ENCODE results near the gene DOCK6. TPM values are rescaled to one million over a fixed set of nuclear protein-coding genes. Genes with fewer than 3 reads are reported as not detected.

DOCK6 gene
- total RNA-seq, 1 experiment from 2014 or later, result 57.9 TPM

DNA sequence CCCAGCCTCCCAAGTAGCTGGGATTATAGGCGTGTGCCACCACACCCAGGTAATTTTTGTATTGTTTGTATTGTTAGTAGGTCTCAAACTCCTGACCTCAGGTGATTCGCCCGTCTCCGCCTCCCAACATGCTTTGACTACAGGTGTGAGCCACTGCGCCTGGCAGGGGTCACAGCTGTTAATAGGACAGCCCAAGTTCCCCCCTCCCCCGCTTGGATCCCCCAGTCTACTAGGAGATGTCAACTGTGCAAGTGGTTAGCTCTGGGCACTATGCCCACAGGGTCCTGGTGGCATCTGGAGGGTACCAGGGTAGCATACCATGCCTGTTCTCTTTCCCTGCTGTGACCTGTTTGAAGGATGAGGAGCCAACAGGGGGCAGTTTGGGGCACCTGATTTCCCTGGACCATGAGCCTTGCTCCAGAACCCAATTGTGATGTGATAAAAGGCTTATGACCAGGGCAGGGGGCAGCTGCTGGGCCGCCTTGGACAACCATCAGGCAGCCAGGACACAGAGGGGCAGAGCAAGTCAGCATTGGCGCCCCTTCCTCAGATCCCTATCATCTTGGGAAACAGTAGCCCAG lies 33.4 kb upstream of the DOCK6 start, which contains the start of gene TSPAN16:
TSS of gene TSPAN16 (plus strand) at position 496 of the 581 bp plus-strand sequence. CDS start 138 bp downstream, outside the sequence.
- Histone ChIP-seq H4K91ac (ENCODE audit: insufficient read length, low read depth, low read length) (no peak within 1 kb of the TSS), H3T11ph (ENCODE audit: low read length) (no peak within 1 kb of the TSS), H3K79me2 (ENCODE audit: insufficient read depth, low read length) (no peaks in the 10 kb centered on the region), H2BK5ac (ENCODE audit: insufficient read length, low read length) (no peak within 1 kb of the TSS), H3K14ac (ENCODE audit: insufficient read depth, low read length) (no peak within 1 kb of the TSS), H2AK5ac (ENCODE audit: insufficient read length, low read length) (no peak within 1 kb of the TSS), H4K8ac (replicated peaks; ENCODE audit: insufficient read length, low read depth, low read length) (no peak within 1 kb of the TSS), H3K4ac (ENCODE audit: low read depth, low read length) (no peak within 1 kb of the TSS), H2BK120ac (ENCODE audit: low read depth, low read length, poor library complexity, severe bottlenecking) (no peak within 1 kb of the TSS), H4K5ac (ENCODE audit: insufficient read length, low read depth, low read length) (no peak within 1 kb of the TSS), H4K20me1 (ENCODE audit: control insufficient read depth, insufficient read depth, insufficient read length) (peaks cover 4% of the 10 kb centered on the region), H2BK12ac (ENCODE audit: insufficient read length, low read depth, low read length) (no peak within 1 kb of the TSS), H3K9me3 (ENCODE audit: control insufficient read depth, low read depth, low read length) (no peaks in the 10 kb centered on the region), H3K27ac (ENCODE audit: insufficient read length, low read depth, low read length) (no peak within 1 kb of the TSS), H2BK20ac (ENCODE audit: low read depth, low read length, poor library complexity, severe bottlenecking) (no peak within 1 kb of the TSS), H3K79me1 (ENCODE audit: insufficient read depth, low read depth, low read length, poor library complexity, severe bottlenecking) (no peaks in the 10 kb centered on the region), H3K23ac (ENCODE audit: insufficient read length, low read depth, low read length) (no peak within 1 kb of the TSS), H2AFZ (ENCODE audit: low read length) (no peak within 1 kb of the TSS), H3K18ac (ENCODE audit: insufficient read length, low read depth, low read length) (no peak within 1 kb of the TSS), H3K56ac (ENCODE audit: insufficient read length, low read depth, low read length) (no peak within 1 kb of the TSS), H3K27me3 (ENCODE audit: insufficient read depth, low read length) (no peaks in the 10 kb centered on the region), H2BK15ac (ENCODE audit: low read depth, low read length) (no peak within 1 kb of the TSS), H3K9ac (ENCODE audit: extremely low read depth, insufficient read length, low read length) (no peak within 1 kb of the TSS), H3K4me1 (ENCODE audit: insufficient read depth, low read length) (no peaks in the 10 kb centered on the region), H3K4me2 (ENCODE audit: insufficient read depth, insufficient read length, low read length) (no peak within 1 kb of the TSS), H3K23me2 (ENCODE audit: insufficient read length, low read depth, low read length, poor library complexity, severe bottlenecking) (no peaks in the 10 kb centered on the region)
- H3K4me3 Mint-ChIP-seq, result no peak within 1 kb of the TSS
- H3K9me3 Mint-ChIP-seq, result no peaks in the 10 kb centered on the region
- DNase-seq, result no peak
- peaks cover 7% of the 10 kb centered on the region for H3K27me3 Mint-ChIP-seq (ENCODE audit: low read depth)
- H3K27ac Mint-ChIP-seq, result no peak within 1 kb of the TSS; a peak in 1 of 7 replicates
- H3K36me3 Mint-ChIP-seq (ENCODE audit: insufficient read depth in 1 of 3, low read depth in 3 of 3), result no peaks in the 10 kb centered on the region; a peak in 3 of 7 replicates
- WGBS (ENCODE audit: extremely low coverage, insufficient read length, low lambda C conversion rate), result no CpG with 5 or more reads among the region's 8 CpGs
- peaks cover 7 to 22% of the 10 kb centered on the region in 2 experiments for H3K4me1 Mint-ChIP-seq
- TF ChIP-seq CTCF (conservative IDR thresholded peaks at IDR 0.05), result peak; percentile 34; the same call in 2 of the 3 replicates

Data from H9 (cell line).